Panc1 (cell line): ENCODE data around the gene CFAP100. TPM values are rescaled to one million over a fixed set of nuclear protein-coding genes. Genes with fewer than 3 reads are reported as not detected.

Experiments
- ATAC-seq: fragments of 200-7000 bp; cut with Tn5 transposase; 2 replicates; pipeline ENCODE4 v1.9.1; 2020; ENCODE audit warnings: mild to moderate bottlenecking, moderate library complexity
- BruUV-seq: library from RNA; stranded (reverse); fragments of 400-500 nt; replicated peaks from 2 replicates; lab custom pipeline; 2021; lab: Mats Ljungman, UMichigan
- CTCF ChIA-PET: fragments of 300-600 bp; sonication (Branson Sonifier 250); formaldehyde crosslinking; loops from one replicate; lab custom pipeline; 2022; ENCODE audit warnings: antibody characterized with exemption; lab: Charles Lee
- POLR2A ChIA-PET: fragments of 300-600 bp; sonication (Branson Sonifier 250); formaldehyde crosslinking; loops from one replicate; lab custom pipeline; 2022; ENCODE audit warnings: antibody characterized with exemption; lab: Charles Lee
- DNase-seq: peaks from one replicate; pipeline ENCODE4 v3.0.0-alpha.2; 2010; ENCODE audit warnings: low read depth, low spot score
- H3K27ac ChIP-seq: 2 replicates; pipeline ENCODE4 v1.5.1; 2011; ENCODE audit warnings: mild to moderate bottlenecking, low read length, inconsistent platforms
- H3K27me3 ChIP-seq: fragments of 200-500 bp; sonication (Bioruptor generic); 2 replicates; pipeline ENCODE4 v1.6.0; 2014; ENCODE audit warnings: low read length, inconsistent platforms; ENCODE audit not compliant: control insufficient read depth, insufficient read depth
- H3K36me3 ChIP-seq: fragments of 200-500 bp; sonication (Bioruptor generic); 2 replicates; pipeline ENCODE4 v1.5.1; 2014; ENCODE audit warnings: inconsistent platforms, mild to moderate bottlenecking, low read length, moderate library complexity; ENCODE audit not compliant: control insufficient read depth, insufficient read depth
- H3K4me1 ChIP-seq: 2 replicates; pipeline ENCODE4 v1.5.1; 2011; ENCODE audit warnings: inconsistent platforms, mild to moderate bottlenecking, low read length, moderate library complexity; ENCODE audit not compliant: control insufficient read depth, insufficient read depth
- H3K4me3 ChIP-seq, 2 experiments: 2 replicates each; pipeline ENCODE4 v1.5.1; 2011 to 2012; ENCODE audit warnings: low read depth in 2 of 2, low read length in 2 of 2, mild to moderate bottlenecking in 2 of 2, inconsistent platforms in 1 of 2, moderate library complexity in 1 of 2
- H3K9me3 ChIP-seq: fragments of 200-500 bp; sonication (Bioruptor generic); 2 replicates; pipeline ENCODE4 v1.5.1; 2014; ENCODE audit warnings: low read depth, mild to moderate bottlenecking, inconsistent platforms, low read length, moderate library complexity; ENCODE audit not compliant: control insufficient read depth, insufficient read depth
- POLR2AphosphoS5 ChIP-seq: IDR thresholded peaks from 2 replicates; pipeline ENCODE4 v1.6.1; 2012; ENCODE audit warnings: mild to moderate bottlenecking, low read depth, low read length, moderate library complexity
- SIN3A ChIP-seq: IDR thresholded peaks from 2 replicates; pipeline ENCODE4 v1.6.1; 2012; ENCODE audit warnings: low read depth, mild to moderate bottlenecking, low read length, moderate library complexity, borderline replicate concordance; ENCODE audit not compliant: insufficient read depth
- TCF7L2 ChIP-seq: IDR thresholded peaks from 2 replicates; pipeline ENCODE4 v1.6.1; 2011; ENCODE audit warnings: mild to moderate bottlenecking, low read depth, low read length, inconsistent platforms
- in situ Hi-C: cut with HindIII; loops from 2 replicates; pipeline ENCODE4 v1.10.0; 2016; ENCODE audit warnings: low sequenced_read_pairs, low pct_unique_long_range_greater_than_20kb
- intact Hi-C: fragments of 100-400 bp; cut with micrococcal nuclease; formaldehyde crosslinking; loops from one replicate; pipeline ENCODE4 v1.10.0; 2022; ENCODE audit not compliant: unreplicated experiment
- total RNA-seq: library from RNA; stranded (reverse); gene quantifications from one replicate; pipeline ENCODE4 v1.2.1, GENCODE V29; 2021; ENCODE audit not compliant: unreplicated experiment
- TF ChIP-seq, protein P1 (sequence below): fragments of 450-650 bp; IDR thresholded peaks from 2 replicates; pipeline ENCODE4 v1.5.1; 2017; ENCODE audit warnings: mild to moderate bottlenecking
- TF ChIP-seq, protein P2 (sequence below), 2 experiments: IDR thresholded peaks; 2 replicates each; pipeline ENCODE4 v1.6.1; 2011 to 2012; ENCODE audit warnings: low read depth in 2 of 2, control low read depth in 1 of 2, low read length in 1 of 2, mild to moderate bottlenecking in 1 of 2, moderate library complexity in 1 of 2; ENCODE audit not compliant: insufficient read depth in 1 of 2

CFAP100 gene
- total RNA-seq, 1 experiment from 2014 or later: not detected

DNA sequence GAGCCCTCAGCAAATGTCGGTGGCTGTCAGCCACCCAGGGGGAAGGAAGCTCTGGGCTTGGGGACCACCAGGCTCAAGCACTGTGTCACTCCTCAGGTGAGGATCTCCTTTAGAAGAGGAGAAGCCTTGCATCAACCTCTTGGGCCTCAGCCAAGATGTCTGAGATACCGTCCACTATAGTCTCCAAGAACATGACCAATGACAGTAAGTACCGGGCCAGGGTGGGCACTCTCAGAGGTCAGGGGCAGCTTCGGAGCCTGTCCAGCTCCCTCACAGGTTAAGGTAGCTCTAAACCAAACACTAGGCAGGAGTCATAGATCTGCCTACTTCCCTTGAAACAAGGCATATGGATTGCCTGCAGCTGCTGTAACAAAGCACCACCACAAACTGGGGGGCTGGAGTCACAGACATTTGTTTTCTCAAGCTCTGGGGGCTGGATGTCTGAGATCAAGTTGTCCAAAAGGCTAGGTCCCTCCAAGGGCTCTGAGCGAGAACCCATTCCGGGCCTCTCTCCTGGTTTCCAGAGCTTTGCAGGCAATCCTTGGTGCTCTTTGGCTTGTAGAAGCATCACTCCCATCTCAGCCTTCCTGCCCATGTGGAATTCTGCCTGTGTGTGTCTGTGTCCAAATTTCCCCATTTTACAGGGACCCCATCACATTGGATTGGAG, 1.3 kb downstream of the CFAP100 start:
- Histone ChIP-seq H3K36me3 (no peaks in the 10 kb centered on the region), H3K4me3 (no peak overlapping the region), H3K27me3 (peaks cover 8% of the 10 kb centered on the region), H3K4me1 (no peaks in the 10 kb centered on the region), H3K27ac (no peak overlapping the region), H3K9me3 (no peaks in the 10 kb centered on the region)
- no TSS peak for BruUV-seq
- POLR2A ChIA-PET: no interaction called here
- TF ChIP-seq SIN3A (no peak), POLR2AphosphoS5 (no peak), TCF7L2 (no peak)
- TF ChIP-seq, protein P1, sequence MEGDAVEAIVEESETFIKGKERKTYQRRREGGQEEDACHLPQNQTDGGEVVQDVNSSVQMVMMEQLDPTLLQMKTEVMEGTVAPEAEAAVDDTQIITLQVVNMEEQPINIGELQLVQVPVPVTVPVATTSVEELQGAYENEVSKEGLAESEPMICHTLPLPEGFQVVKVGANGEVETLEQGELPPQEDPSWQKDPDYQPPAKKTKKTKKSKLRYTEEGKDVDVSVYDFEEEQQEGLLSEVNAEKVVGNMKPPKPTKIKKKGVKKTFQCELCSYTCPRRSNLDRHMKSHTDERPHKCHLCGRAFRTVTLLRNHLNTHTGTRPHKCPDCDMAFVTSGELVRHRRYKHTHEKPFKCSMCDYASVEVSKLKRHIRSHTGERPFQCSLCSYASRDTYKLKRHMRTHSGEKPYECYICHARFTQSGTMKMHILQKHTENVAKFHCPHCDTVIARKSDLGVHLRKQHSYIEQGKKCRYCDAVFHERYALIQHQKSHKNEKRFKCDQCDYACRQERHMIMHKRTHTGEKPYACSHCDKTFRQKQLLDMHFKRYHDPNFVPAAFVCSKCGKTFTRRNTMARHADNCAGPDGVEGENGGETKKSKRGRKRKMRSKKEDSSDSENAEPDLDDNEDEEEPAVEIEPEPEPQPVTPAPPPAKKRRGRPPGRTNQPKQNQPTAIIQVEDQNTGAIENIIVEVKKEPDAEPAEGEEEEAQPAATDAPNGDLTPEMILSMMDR: no peak
- TF ChIP-seq, protein P2, sequence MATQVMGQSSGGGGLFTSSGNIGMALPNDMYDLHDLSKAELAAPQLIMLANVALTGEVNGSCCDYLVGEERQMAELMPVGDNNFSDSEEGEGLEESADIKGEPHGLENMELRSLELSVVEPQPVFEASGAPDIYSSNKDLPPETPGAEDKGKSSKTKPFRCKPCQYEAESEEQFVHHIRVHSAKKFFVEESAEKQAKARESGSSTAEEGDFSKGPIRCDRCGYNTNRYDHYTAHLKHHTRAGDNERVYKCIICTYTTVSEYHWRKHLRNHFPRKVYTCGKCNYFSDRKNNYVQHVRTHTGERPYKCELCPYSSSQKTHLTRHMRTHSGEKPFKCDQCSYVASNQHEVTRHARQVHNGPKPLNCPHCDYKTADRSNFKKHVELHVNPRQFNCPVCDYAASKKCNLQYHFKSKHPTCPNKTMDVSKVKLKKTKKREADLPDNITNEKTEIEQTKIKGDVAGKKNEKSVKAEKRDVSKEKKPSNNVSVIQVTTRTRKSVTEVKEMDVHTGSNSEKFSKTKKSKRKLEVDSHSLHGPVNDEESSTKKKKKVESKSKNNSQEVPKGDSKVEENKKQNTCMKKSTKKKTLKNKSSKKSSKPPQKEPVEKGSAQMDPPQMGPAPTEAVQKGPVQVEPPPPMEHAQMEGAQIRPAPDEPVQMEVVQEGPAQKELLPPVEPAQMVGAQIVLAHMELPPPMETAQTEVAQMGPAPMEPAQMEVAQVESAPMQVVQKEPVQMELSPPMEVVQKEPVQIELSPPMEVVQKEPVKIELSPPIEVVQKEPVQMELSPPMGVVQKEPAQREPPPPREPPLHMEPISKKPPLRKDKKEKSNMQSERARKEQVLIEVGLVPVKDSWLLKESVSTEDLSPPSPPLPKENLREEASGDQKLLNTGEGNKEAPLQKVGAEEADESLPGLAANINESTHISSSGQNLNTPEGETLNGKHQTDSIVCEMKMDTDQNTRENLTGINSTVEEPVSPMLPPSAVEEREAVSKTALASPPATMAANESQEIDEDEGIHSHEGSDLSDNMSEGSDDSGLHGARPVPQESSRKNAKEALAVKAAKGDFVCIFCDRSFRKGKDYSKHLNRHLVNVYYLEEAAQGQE (IDR thresholded peaks at IDR 0.05; ENCODE audit: insufficient read depth in 1 of 2, low read depth in 2 of 2, low read length in 1 of 2): no peak
- DNase-seq: no peak
- no peak for ATAC-seq
- intact Hi-C loops (no loop called here), in situ Hi-C loops (no loop called here)
- CTCF ChIA-PET: interaction anchor here (0.6 kb wide), 1 partner anchor 1150 kb away, joined by 3 read pairs; no protein-coding TSS in a partner anchor

DNA sequence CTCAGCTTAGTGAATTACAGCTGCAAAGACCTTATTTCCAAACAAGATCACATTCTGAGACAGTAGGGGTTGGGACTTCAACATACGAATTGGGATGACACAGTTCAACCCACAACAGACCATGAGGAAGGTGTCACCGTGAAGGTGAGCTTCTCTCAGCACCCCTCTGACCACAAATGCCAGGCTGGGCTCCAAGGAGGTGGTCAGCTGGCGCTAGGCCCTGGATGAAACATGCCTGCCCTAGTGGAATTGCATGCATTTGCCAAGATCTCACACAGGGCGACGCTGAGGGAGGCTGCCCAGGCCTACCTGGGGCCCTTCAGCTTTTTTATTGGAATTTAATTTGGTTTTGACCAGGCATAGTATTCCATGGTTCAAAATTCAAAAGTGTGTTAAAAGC, 1.8 kb downstream of the CFAP100 start:
- ChIA-PET CTCF (no interaction called here), POLR2A (no interaction called here)
- Histone ChIP-seq H3K4me3 (no peak overlapping the region), H3K27me3 (peaks cover 5% of the 10 kb centered on the region), H3K9me3 (no peaks in the 10 kb centered on the region), H3K4me1 (no peaks in the 10 kb centered on the region), H3K27ac (no peak overlapping the region), H3K36me3 (no peaks in the 10 kb centered on the region)
- intact Hi-C loops: no loop called here
- DNase-seq (no peak), ATAC-seq (no peak)
- TF ChIP-seq SIN3A: no peak
- TF ChIP-seq POLR2AphosphoS5: no peak
- TF ChIP-seq, protein P1: no peak
- TF ChIP-seq, protein P2 (IDR thresholded peaks at IDR 0.05; ENCODE audit: insufficient read depth in 1 of 2, low read depth in 2 of 2, low read length in 1 of 2): no peak
- no peak for TF ChIP-seq TCF7L2
- in situ Hi-C loops: no loop called here
- no TSS peak for BruUV-seq
